ENCODE results near the gene HAUS3. TPM values are rescaled to one million over a fixed set of nuclear protein-coding genes. Genes with fewer than 3 reads are reported as not detected.

The HAUS3 gene, protein sequence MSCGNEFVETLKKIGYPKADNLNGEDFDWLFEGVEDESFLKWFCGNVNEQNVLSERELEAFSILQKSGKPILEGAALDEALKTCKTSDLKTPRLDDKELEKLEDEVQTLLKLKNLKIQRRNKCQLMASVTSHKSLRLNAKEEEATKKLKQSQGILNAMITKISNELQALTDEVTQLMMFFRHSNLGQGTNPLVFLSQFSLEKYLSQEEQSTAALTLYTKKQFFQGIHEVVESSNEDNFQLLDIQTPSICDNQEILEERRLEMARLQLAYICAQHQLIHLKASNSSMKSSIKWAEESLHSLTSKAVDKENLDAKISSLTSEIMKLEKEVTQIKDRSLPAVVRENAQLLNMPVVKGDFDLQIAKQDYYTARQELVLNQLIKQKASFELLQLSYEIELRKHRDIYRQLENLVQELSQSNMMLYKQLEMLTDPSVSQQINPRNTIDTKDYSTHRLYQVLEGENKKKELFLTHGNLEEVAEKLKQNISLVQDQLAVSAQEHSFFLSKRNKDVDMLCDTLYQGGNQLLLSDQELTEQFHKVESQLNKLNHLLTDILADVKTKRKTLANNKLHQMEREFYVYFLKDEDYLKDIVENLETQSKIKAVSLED
- 33.7 TPM for total RNA-seq

GRCh38 chr4:2241410-2242353, at the start of gene HAUS3, which contains the start of gene POLN:
Gene HAUS3, minus strand, starts transcription at chr4:2242121. Its CDS starts 1,175 bp downstream, at chr4:2240946.
Gene POLN, minus strand, starts transcription at chr4:2242121. Its CDS starts 12,890 bp downstream, at chr4:2229231.

GRCh38 chr4:2261853-2262144, 19.9 kb upstream of the HAUS3 start, which contains the start of gene MXD4:
Gene MXD4, minus strand, starts transcription at chr4:2262109. Its CDS starts 129 bp downstream, at chr4:2261980.

Small RNA genes within 50 kb of the gene (small RNA-seq; reads per million reads assigned to genes)
- not detected for gene COX6B1P5

Other genes starting within 250 kb of the HAUS3 start
- gene NELFA, start 233.1 kb downstream of the HAUS3 start, total RNA-seq, result 22.8 TPM
- gene NAT8L, start 182.8 kb downstream of the HAUS3 start, total RNA-seq, result 25.6 TPM
- gene POLN, start within 50 bp of the HAUS3 start, total RNA-seq, result 6.5 TPM
- gene MXD4, start 20.0 kb upstream of the HAUS3 start, total RNA-seq, result 22.1 TPM
- 5.8 TPM for gene ZFYVE28, start 176.5 kb upstream of the HAUS3 start, total RNA-seq
- gene CFAP99, start 176.8 kb upstream of the HAUS3 start, total RNA-seq, result 0.69 TPM
- gene RNF4, start 227.0 kb upstream of the HAUS3 start, total RNA-seq, result 47.7 TPM

Measured in diencephalon (tissue), 1 donor.